ENCODE results near the gene B4GALT1. TPM values are rescaled to one million over a fixed set of nuclear protein-coding genes. Genes with fewer than 3 reads are reported as not detected.

B4GALT1 gene
- polyA plus RNA-seq, 1 donor (not counting 4 experiments of a cell fraction or from before 2014, with no cell fraction given), result 55.1 TPM

DNA sequence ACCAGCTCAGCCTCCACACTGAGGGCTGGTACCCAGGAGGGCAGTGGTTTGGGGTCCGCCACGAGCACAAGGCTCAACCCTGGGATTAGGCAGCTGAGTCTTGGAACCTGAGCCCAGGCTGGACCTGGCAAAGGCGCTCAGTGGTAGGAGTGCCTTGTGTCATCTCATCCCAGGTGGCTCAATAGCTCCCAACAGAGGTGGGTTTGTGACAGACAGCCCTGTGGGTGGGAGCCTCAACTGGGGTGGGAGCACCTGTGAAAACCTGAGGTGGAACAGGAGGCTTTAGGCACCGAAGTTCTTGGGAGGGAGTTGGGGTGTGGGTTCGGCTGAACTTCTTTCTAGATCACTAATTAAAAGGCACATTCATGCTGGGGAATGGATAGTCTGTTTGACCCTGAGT lies 55.5 kb downstream of the B4GALT1 start:
- Histone ChIP-seq H2AFZ (ENCODE audit: control insufficient read depth, low read length) (no peak overlapping the region), H3K4me2 (ENCODE audit: control insufficient read depth, extremely low read depth, insufficient read depth, low read depth, low read length) (no peak overlapping the region), H4K20me1 (ENCODE audit: control insufficient read depth, extremely low read depth, insufficient read depth, low read length) (no peaks in the 10 kb centered on the region), H3K27me3 (ENCODE audit: control insufficient read depth, extremely low read depth, insufficient read depth, low read length) (no peaks in the 10 kb centered on the region), H3K4me3 (ENCODE audit: control insufficient read depth in 2 of 3, extremely low read depth in 1 of 3, insufficient read depth in 2 of 3, low read depth in 1 of 3, low read length in 3 of 3) (no peak overlapping the region), H3K9me3 (ENCODE audit: control insufficient read depth, low read depth, low read length) (no peaks in the 10 kb centered on the region), H3K79me2 (ENCODE audit: control insufficient read depth, insufficient read depth, low read length) (no peaks in the 10 kb centered on the region), H3K36me3 (ENCODE audit: control insufficient read depth in 2 of 2, extremely low read depth in 1 of 2, insufficient read depth in 2 of 2, low read length in 2 of 2) (peaks cover 18 to 20% of the 10 kb centered on the region in 2 experiments), H3K27ac (ENCODE audit: control insufficient read depth, insufficient read depth, low read length) (no peak overlapping the region), H3K9ac (ENCODE audit: control insufficient read depth, extremely low read depth, insufficient read depth, low read length) (no peak overlapping the region), H3K4me1 (ENCODE audit: control insufficient read depth, extremely low read depth, insufficient read depth, low read length) (peaks cover 15% of the 10 kb centered on the region), H3K9me1 (ENCODE audit: control insufficient read depth, extremely low read depth, insufficient read depth, low read length) (no peaks in the 10 kb centered on the region)
- DNase-seq (ENCODE audit: low read depth, low spot score) (no peak), FAIRE-seq (no peak)
- dilution Hi-C loops (cut with MboI; ENCODE audit: extremely low pct_ligation_motif_present, low sequenced_read_pairs), result no loop called here
- TF ChIP-seq, protein P1, sequence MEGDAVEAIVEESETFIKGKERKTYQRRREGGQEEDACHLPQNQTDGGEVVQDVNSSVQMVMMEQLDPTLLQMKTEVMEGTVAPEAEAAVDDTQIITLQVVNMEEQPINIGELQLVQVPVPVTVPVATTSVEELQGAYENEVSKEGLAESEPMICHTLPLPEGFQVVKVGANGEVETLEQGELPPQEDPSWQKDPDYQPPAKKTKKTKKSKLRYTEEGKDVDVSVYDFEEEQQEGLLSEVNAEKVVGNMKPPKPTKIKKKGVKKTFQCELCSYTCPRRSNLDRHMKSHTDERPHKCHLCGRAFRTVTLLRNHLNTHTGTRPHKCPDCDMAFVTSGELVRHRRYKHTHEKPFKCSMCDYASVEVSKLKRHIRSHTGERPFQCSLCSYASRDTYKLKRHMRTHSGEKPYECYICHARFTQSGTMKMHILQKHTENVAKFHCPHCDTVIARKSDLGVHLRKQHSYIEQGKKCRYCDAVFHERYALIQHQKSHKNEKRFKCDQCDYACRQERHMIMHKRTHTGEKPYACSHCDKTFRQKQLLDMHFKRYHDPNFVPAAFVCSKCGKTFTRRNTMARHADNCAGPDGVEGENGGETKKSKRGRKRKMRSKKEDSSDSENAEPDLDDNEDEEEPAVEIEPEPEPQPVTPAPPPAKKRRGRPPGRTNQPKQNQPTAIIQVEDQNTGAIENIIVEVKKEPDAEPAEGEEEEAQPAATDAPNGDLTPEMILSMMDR (optimal IDR thresholded peaks at IDR 0.05 in 1 of 3, IDR thresholded peaks at IDR 0.05 in 1 of 3, conservative IDR thresholded peaks at IDR 0.05 in 1 of 3; ENCODE audit: extremely low read depth in 1 of 3, insufficient read depth in 2 of 3, low read length in 3 of 3), result no peak
- no peak for TF ChIP-seq EZH2 (IDR thresholded peaks at IDR 0.05; ENCODE audit: low read length)

DNA sequence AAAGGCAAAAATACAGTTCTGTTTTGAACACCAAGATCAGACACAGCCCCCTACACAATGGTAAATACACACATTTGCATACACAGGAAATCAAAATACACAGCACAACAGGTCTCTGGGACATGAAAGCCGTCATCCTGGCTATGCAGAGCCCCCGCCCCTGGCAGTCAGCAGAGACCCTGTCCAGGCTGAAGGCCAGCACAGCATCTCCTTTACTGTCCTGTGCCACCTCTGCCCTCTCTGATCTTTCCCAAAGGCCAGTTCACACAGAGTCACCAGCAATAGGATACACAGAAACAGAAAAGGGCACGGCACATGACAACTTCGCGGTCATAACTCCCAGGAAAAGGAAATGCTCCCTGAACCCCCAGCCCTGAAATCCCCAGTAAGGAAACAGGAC lies 56.5 kb downstream of the B4GALT1 start:
- dilution Hi-C loops (cut with MboI; ENCODE audit: extremely low pct_ligation_motif_present, low sequenced_read_pairs), result no loop called here
- Histone ChIP-seq H3K4me3 (ENCODE audit: control insufficient read depth in 2 of 3, extremely low read depth in 1 of 3, insufficient read depth in 2 of 3, low read depth in 1 of 3, low read length in 3 of 3) (no peak overlapping the region), H3K9ac (ENCODE audit: control insufficient read depth, extremely low read depth, insufficient read depth, low read length) (no peak overlapping the region), H3K27me3 (ENCODE audit: control insufficient read depth, extremely low read depth, insufficient read depth, low read length) (no peaks in the 10 kb centered on the region), H3K4me1 (ENCODE audit: control insufficient read depth, extremely low read depth, insufficient read depth, low read length) (peaks cover 20% of the 10 kb centered on the region), H3K9me3 (ENCODE audit: control insufficient read depth, low read depth, low read length) (no peaks in the 10 kb centered on the region), H3K36me3 (ENCODE audit: control insufficient read depth in 2 of 2, extremely low read depth in 1 of 2, insufficient read depth in 2 of 2, low read length in 2 of 2) (peaks cover 18 to 20% of the 10 kb centered on the region in 2 experiments), H3K9me1 (ENCODE audit: control insufficient read depth, extremely low read depth, insufficient read depth, low read length) (no peaks in the 10 kb centered on the region), H2AFZ (ENCODE audit: control insufficient read depth, low read length) (no peak overlapping the region), H3K79me2 (ENCODE audit: control insufficient read depth, insufficient read depth, low read length) (no peaks in the 10 kb centered on the region), H3K27ac (ENCODE audit: control insufficient read depth, insufficient read depth, low read length) (no peak overlapping the region), H3K4me2 (ENCODE audit: control insufficient read depth, extremely low read depth, insufficient read depth, low read depth, low read length) (no peak overlapping the region), H4K20me1 (ENCODE audit: control insufficient read depth, extremely low read depth, insufficient read depth, low read length) (no peaks in the 10 kb centered on the region)
- no peak for FAIRE-seq
- no peak for TF ChIP-seq EZH2 (IDR thresholded peaks at IDR 0.05; ENCODE audit: low read length)
- TF ChIP-seq, protein P1 (optimal IDR thresholded peaks at IDR 0.05 in 1 of 3, IDR thresholded peaks at IDR 0.05 in 1 of 3, conservative IDR thresholded peaks at IDR 0.05 in 1 of 3; ENCODE audit: extremely low read depth in 1 of 3, insufficient read depth in 2 of 3, low read length in 3 of 3), result no peak
- DNase-seq (ENCODE audit: low read depth, low spot score), result no peak

Measured in keratinocyte (primary cell).